ENCODE results near the gene TMEM30A.

Gene TMEM30A

GRCh38 chr6:75220357-75220756 is 64.2 kb downstream of the TMEM30A start:
- no peak for DNase-seq (ENCODE audit: low read depth in 2 of 3, low spot score in 2 of 3)

DNA sequence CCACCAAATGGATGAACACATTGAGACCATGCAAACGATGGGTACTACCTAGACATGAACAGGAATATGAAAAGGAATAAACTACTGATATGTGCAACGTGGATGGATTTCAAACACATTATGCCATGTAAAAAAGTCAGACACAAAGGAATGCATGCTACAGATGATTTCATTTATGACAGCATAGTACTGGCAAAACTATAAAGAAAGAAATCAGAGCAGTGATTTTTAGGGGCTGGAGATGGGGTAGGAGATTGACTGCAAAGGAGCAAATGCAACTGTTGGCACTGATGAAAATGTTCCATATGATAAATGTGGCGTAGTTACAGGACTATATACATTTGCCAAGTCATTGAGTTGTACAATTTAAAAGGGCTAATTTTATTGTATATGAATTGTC is 65.3 kb downstream of the TMEM30A start:
- no peak for DNase-seq (ENCODE audit: low read depth in 2 of 3, low spot score in 2 of 3)

- DNase-seq (ENCODE audit: low read depth in 2 of 3, low spot score in 2 of 3): no peak
These were observed 67.4 kb downstream of the TMEM30A start for GRCh38 chr6:75217193-75217592.

- DNase-seq (ENCODE audit: low read depth in 2 of 3, low spot score in 2 of 3): no peak
These were observed 69.3 kb downstream of the TMEM30A start for GRCh38 chr6:75215291-75215690.

DNA sequence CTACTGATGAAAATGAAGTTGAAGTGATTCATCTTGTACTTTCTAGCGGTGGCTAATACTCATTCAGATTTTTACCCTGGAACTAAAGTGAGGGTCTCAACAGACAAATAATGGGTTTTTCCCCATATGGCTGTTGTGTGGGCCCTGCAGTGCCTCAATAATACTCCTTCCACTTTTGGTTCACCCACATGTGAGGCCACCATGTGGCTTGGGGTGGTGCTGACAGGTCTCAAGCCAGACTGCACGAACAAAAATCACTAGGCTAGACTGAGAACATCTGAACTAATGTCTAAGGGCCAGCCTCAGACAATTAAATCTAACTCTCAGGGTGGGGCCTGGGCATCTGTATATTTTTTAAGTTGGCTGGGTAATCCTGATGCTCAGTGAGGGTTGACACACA is 70.9 kb downstream of the TMEM30A start:
- no peak for DNase-seq (ENCODE audit: low read depth in 2 of 3, low spot score in 2 of 3)

DNA sequence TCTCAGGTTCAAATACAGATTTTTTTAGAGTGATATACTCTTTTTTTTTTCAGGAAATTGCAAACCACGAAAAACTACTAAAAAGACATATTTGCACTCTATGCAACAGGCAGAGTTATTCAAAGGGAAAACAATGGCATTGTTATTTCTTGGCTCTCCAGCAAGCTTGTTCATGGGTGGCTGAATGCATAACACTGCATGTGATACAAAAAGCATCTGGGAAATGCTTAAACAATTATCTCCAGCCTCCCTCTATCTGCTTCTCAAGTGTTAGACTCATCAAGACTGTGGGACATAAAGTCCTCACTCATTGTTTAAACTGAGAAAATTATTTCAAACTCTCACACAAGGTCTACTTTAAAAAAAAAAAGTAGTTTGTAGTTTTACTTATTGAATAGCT is 71.5 kb downstream of the TMEM30A start:
- no peak for DNase-seq (ENCODE audit: low read depth in 2 of 3, low spot score in 2 of 3)

DNA sequence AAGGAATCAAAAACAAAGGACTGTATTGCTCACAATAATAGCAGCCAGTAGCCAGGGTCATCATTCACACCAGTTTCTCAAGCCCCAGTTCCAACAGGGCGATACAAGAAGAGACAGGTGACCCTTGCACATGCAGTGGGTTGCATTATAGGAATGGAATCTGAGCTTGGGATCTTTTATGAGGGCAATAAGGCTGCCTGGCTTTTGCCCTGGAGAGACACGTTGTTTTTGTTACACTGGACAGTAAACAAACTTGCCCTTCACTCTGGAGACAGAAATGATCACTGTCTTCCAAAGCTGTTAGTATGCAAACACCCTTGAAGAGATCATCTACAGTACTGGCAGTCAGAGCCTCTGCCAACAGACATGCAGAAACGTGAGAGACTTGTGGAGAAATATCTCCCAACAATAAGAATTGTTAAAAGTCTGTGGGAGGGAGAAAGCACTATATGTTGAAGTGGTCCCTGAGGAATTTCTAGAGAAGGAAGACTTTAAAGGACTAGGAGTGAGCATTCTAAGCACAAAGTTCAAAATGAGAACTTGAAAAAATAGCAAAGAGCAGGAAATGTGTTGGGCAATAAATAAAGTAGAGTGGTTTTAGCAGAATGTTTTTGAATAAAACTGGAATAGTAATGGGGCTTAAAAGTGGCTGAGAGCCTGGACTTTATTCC is 72.5 kb downstream of the TMEM30A start:
- no peak for DNase-seq (ENCODE audit: low read depth in 2 of 3, low spot score in 2 of 3)

GRCh38 chr6:75210885-75211739 is 73.5 kb downstream of the TMEM30A start:
- DNase-seq (ENCODE audit: low read depth in 2 of 3, low spot score in 2 of 3): no peak

- DNase-seq (ENCODE audit: low read depth in 2 of 3, low spot score in 2 of 3): no peak
These were observed 75.3 kb downstream of the TMEM30A start for GRCh38 chr6:75209184-75209723.

- DNase-seq (ENCODE audit: low read depth in 2 of 3, low spot score in 2 of 3): peak; percentile 55 to 77 (median 74)
These were observed 76.1 kb downstream of the TMEM30A start for GRCh38 chr6:75208298-75209183.

- DNase-seq (ENCODE audit: low read depth in 2 of 3, low spot score in 2 of 3): no peak
These were observed 77.8 kb downstream of the TMEM30A start for GRCh38 chr6:75206576-75207342.

- no peak for DNase-seq (ENCODE audit: low read depth in 2 of 3, low spot score in 2 of 3)
These were observed 78.6 kb downstream of the TMEM30A start, which contains the start of gene COL12A1 for GRCh38 chr6:75205776-75206575. TSS of gene COL12A1 (minus strand) at chr6:75206053. CDS start at chr6:75202792, 3,261 bp downstream.

- no peak for DNase-seq (ENCODE audit: low read depth in 2 of 3, low spot score in 2 of 3)
These were observed 79.4 kb downstream of the TMEM30A start for GRCh38 chr6:75204959-75205775.

DNA sequence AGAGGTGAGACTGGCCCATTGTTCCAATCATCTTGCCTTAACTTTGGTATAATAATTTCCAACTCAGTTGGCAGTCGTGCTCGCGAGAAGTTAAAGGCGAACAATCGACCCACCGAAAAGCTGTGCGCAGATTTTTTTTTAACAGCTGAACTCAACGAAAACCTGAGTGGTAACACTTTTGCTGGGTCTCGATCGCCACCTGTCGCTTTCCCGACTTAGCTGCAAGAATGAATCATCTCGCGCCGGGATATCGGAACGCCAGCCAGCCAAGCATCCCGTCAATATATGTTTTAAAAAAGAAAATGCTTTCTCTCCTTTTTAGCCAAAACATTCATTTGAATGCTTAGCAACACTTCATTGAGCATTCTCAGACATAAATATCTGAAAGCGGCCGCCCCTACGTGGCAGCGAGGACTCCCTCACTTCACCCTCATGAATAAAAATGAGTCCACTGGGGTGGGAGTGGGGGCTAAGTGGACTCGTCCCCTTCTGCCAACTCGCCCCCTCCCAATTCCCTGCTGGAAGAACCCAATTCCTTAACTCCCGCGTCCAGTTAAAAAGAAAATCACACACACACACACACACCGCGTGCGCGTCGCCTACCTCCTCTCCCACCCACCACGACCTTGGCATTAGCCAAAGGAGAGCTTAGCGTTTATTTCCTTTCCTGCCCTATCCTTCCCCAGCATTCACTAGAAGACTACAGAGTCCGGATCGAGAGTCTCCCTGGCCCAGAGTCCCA is 80.2 kb downstream of the TMEM30A start:
- no peak for DNase-seq (ENCODE audit: low read depth in 2 of 3, low spot score in 2 of 3)

DNA sequence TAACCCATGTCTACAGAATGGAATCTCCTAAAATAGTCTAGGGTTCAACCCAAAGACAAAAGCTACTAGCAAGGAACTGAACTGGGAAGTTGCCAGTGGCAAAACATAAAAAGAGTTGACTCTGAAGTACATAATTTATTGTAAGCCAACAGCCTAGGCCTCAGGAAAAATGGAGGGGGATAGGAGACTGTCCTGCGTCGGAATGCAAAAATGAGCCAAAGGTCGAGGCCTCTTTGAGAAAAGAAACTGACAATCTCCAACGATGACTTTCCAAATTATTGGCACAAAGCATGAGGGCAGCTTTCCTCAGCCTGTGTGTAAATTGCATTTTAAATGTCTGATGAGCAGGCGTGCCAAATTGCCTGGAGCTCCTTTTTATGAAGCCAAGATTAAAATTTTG is 80.9 kb downstream of the TMEM30A start:
- no peak for DNase-seq (ENCODE audit: low read depth in 2 of 3, low spot score in 2 of 3)

Measured in activated CD8-positive, alpha-beta memory T cell treated with anti-CD3 and anti-CD28 coated beads for 48 hours (primary cell).